Uterus (tissue), 2 donors: ENCODE measurements around the gene PGGHG.

Experiments used
- CTCF ChIP-seq, 4 experiments: fragments of 200-600 bp in 2 of 4; fragments of 450-650 bp in 2 of 4; sonication (generic) in 2 of 4; IDR thresholded peaks; one replicate each; pipeline ENCODE4 v1.5.1; 2016 to 2019; ENCODE audit warnings: antibody characterized with exemption in 4 of 4, mild to moderate bottlenecking in 2 of 4, moderate library complexity in 1 of 4
- POLR2A ChIP-seq, 2 donors: fragments of 450-650 bp; IDR thresholded peaks; one replicate each; pipeline ENCODE4 v1.6.1; 2016; ENCODE audit warnings: antibody characterized with exemption in 2 of 2, mild to moderate bottlenecking in 1 of 2, moderate library complexity in 1 of 2

GRCh38 chr11:304915-305843 is 16.3 kb downstream of the PGGHG start:
- peak; percentile 72 to 90 (median 82) for TF ChIP-seq CTCF (IDR thresholded peaks at IDR 0.05)
- no peak for TF ChIP-seq POLR2A (IDR thresholded peaks at IDR 0.05)
